GM12878 (cell line): ENCODE data around the gene TMEM201. TPM values are rescaled to one million over a fixed set of nuclear protein-coding genes. Genes with fewer than 3 reads are reported as not detected.

Experiments used
- CHD2 ChIP-seq: IDR thresholded peaks from 2 replicates; pipeline ENCODE4 v1.6.1; 2011; ENCODE audit warnings: low read depth, low read length, improper control_type of control experiment, borderline replicate concordance
- EZH2 ChIP-seq: IDR thresholded peaks from 2 replicates; pipeline ENCODE4 v1.6.1; 2012; ENCODE audit warnings: low read depth, mild to moderate bottlenecking, control low read depth, inconsistent platforms, low read length, borderline replicate concordance; ENCODE audit not compliant: control insufficient read depth
- HCFC1 ChIP-seq: fragments of 150-350 bp; IDR thresholded peaks from 2 replicates; pipeline ENCODE4 v1.6.1; 2014; ENCODE audit warnings: low read length
- HDAC2 ChIP-seq: fragments of 200-600 bp; sonication (generic); IDR thresholded peaks from 2 replicates; pipeline ENCODE4 v1.6.1; 2017
- MEF2A ChIP-seq: IDR thresholded peaks from 2 replicates; pipeline ENCODE4 v1.6.1; 2011; ENCODE audit warnings: low read depth, mild to moderate bottlenecking, low read length, moderate library complexity; ENCODE audit not compliant: insufficient read depth
- MYC ChIP-seq: IDR thresholded peaks from 2 replicates; pipeline ENCODE4 v1.6.1; 2011; ENCODE audit warnings: mild to moderate bottlenecking, low read length, moderate library complexity, inconsistent platforms; ENCODE audit not compliant: insufficient read depth, insufficient replicate concordance, insufficient read length, severe bottlenecking
- NFYA ChIP-seq: IDR thresholded peaks from 2 replicates; pipeline ENCODE4 v1.6.1; 2011; ENCODE audit warnings: low read depth, mild to moderate bottlenecking, low read length, improper control_type of control experiment, borderline replicate concordance
- RCOR1 ChIP-seq: conservative IDR thresholded peaks from 2 replicates; pipeline ENCODE4 v1.6.1; 2012; ENCODE audit warnings: low read depth, low read length, improper control_type of control experiment
- SUPT20H ChIP-seq: IDR thresholded peaks from 2 replicates; pipeline ENCODE4 v1.6.1; 2011; ENCODE audit warnings: low read depth, mild to moderate bottlenecking, low read length, moderate library complexity, borderline replicate concordance; ENCODE audit not compliant: control insufficient read depth
- polyA plus RNA-seq, 11 experiments: library from polyadenylated mRNA; depleted of rRNA in 4 of 11; unstranded in 6 of 11; stranded (reverse) in 5 of 11; fragments of >200 nt; fragmentation: Nextera tagmentation in 4 of 11; fragmentation: Illumina TruSeq in 1 of 11; extraction: Ambion mirVana in 4 of 11; extraction: Trizol in 1 of 11; gene quantifications; 1 replicate in 1 of 11; 2 replicates in 10 of 11; pipeline versions ENCODE4 v1.2.1 to v1.2.3, GENCODE V29; 2011 to 2016; ENCODE audit warnings: inconsistent platforms in 2 of 11, missing spikeins in 2 of 11, low read depth in 1 of 11
- total RNA-seq, 4 experiments: library from RNA; depleted of rRNA in 3 of 4; stranded (reverse); fragments of >200 nt in 3 of 4; fragmentation: Illumina TruSeq in 1 of 4; extraction: Trizol in 1 of 4; gene quantifications; 2 replicates each; pipeline versions ENCODE4 v1.2.1 to v1.2.3, GENCODE V29; 2013 to 2021
- TF ChIP-seq, protein P1 (sequence below): fragments of 450-650 bp; IDR thresholded peaks from 2 replicates; pipeline ENCODE4 v1.6.1; 2014; ENCODE audit warnings: mild to moderate bottlenecking
- TF ChIP-seq, protein P2 (sequence below): fragments of 450-650 bp; IDR thresholded peaks from 2 replicates; pipeline ENCODE4 v1.6.1; 2017; ENCODE audit warnings: mild to moderate bottlenecking, moderate library complexity
- TF ChIP-seq, protein P3 (sequence below): IDR thresholded peaks from 2 replicates; pipeline ENCODE4 v1.6.1; 2011; ENCODE audit warnings: borderline replicate concordance, low read depth, mild to moderate bottlenecking, moderate library complexity, mixed read lengths, low read length; ENCODE audit not compliant: insufficient read depth; ENCODE audit errors: extremely low read length
- TF ChIP-seq, protein P4 (sequence below): IDR thresholded peaks from 2 replicates; pipeline ENCODE4 v1.6.1; 2011; ENCODE audit warnings: borderline replicate concordance, low read depth, mild to moderate bottlenecking, moderate library complexity, low read length; ENCODE audit not compliant: insufficient read depth, poor library complexity, severe bottlenecking
- TF ChIP-seq, protein P5 (sequence below): fragments of 450-650 bp; IDR thresholded peaks from 2 replicates; pipeline ENCODE4 v1.6.1; 2016; ENCODE audit warnings: mild to moderate bottlenecking
- TF ChIP-seq, protein P6 (sequence below): IDR thresholded peaks from 2 replicates; pipeline ENCODE4 v1.6.1; 2012; ENCODE audit warnings: low read depth, low read length, improper control_type of control experiment

TMEM201 gene
- total and polyA plus RNA-seq, 10 of the 15 experiments (the other 5 are each of a cell fraction or from before 2014, with no cell fraction given) = 0.13 to 26.6 (median 6.1) TPM

DNA sequence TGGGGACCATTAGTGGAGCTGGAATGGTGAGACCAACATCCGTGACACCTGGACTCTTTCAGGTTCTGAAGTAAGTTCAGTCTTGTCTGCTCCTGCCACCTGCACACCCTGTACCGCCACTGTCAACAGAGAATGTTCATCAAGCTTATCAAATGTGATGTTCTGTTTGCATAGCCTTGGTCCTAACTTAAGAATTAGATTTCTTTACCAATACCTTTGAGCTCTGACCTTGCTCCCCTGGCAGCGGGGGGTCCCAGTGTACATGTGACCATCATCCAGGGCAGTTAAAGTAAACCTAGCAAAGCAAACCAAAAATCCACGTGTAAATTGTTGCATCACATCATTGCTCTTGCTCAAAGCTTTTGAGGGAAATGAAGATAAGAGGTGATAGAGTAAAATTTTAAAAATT lies 35.0 kb upstream of the TMEM201 start (continued):
- TF ChIP-seq, protein P1, sequence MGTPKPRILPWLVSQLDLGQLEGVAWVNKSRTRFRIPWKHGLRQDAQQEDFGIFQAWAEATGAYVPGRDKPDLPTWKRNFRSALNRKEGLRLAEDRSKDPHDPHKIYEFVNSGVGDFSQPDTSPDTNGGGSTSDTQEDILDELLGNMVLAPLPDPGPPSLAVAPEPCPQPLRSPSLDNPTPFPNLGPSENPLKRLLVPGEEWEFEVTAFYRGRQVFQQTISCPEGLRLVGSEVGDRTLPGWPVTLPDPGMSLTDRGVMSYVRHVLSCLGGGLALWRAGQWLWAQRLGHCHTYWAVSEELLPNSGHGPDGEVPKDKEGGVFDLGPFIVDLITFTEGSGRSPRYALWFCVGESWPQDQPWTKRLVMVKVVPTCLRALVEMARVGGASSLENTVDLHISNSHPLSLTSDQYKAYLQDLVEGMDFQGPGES = no peak
- TF ChIP-seq, protein P2, sequence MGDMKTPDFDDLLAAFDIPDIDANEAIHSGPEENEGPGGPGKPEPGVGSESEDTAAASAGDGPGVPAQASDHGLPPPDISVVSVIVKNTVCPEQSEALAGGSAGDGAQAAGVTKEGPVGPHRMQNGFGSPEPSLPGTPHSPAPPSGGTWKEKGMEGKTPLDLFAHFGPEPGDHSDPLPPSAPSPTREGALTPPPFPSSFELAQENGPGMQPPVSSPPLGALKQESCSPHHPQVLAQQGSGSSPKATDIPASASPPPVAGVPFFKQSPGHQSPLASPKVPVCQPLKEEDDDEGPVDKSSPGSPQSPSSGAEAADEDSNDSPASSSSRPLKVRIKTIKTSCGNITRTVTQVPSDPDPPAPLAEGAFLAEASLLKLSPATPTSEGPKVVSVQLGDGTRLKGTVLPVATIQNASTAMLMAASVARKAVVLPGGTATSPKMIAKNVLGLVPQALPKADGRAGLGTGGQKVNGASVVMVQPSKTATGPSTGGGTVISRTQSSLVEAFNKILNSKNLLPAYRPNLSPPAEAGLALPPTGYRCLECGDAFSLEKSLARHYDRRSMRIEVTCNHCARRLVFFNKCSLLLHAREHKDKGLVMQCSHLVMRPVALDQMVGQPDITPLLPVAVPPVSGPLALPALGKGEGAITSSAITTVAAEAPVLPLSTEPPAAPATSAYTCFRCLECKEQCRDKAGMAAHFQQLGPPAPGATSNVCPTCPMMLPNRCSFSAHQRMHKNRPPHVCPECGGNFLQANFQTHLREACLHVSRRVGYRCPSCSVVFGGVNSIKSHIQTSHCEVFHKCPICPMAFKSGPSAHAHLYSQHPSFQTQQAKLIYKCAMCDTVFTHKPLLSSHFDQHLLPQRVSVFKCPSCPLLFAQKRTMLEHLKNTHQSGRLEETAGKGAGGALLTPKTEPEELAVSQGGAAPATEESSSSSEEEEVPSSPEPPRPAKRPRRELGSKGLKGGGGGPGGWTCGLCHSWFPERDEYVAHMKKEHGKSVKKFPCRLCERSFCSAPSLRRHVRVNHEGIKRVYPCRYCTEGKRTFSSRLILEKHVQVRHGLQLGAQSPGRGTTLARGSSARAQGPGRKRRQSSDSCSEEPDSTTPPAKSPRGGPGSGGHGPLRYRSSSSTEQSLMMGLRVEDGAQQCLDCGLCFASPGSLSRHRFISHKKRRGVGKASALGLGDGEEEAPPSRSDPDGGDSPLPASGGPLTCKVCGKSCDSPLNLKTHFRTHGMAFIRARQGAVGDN = no peak
- TF ChIP-seq, protein P3, sequence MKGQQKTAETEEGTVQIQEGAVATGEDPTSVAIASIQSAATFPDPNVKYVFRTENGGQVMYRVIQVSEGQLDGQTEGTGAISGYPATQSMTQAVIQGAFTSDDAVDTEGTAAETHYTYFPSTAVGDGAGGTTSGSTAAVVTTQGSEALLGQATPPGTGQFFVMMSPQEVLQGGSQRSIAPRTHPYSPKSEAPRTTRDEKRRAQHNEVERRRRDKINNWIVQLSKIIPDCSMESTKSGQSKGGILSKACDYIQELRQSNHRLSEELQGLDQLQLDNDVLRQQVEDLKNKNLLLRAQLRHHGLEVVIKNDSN = no peak
- TF ChIP-seq MYC (no peak), HDAC2 (no peak), HCFC1 (no peak), CHD2 (no peak), MEF2A (no peak), EZH2 (no peak), SUPT20H (no peak), NFYA (no peak), RCOR1 (no peak)
- TF ChIP-seq, protein P4, sequence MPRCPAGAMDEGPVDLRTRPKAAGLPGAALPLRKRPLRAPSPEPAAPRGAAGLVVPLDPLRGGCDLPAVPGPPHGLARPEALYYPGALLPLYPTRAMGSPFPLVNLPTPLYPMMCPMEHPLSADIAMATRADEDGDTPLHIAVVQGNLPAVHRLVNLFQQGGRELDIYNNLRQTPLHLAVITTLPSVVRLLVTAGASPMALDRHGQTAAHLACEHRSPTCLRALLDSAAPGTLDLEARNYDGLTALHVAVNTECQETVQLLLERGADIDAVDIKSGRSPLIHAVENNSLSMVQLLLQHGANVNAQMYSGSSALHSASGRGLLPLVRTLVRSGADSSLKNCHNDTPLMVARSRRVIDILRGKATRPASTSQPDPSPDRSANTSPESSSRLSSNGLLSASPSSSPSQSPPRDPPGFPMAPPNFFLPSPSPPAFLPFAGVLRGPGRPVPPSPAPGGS = no peak
- TF ChIP-seq, protein P5, sequence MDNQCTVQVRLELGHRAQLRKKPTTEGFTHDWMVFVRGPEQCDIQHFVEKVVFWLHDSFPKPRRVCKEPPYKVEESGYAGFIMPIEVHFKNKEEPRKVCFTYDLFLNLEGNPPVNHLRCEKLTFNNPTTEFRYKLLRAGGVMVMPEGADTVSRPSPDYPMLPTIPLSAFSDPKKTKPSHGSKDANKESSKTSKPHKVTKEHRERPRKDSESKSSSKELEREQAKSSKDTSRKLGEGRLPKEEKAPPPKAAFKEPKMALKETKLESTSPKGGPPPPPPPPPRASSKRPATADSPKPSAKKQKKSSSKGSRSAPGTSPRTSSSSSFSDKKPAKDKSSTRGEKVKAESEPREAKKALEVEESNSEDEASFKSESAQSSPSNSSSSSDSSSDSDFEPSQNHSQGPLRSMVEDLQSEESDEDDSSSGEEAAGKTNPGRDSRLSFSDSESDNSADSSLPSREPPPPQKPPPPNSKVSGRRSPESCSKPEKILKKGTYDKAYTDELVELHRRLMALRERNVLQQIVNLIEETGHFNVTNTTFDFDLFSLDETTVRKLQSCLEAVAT = no peak
- TF ChIP-seq, protein P6, sequence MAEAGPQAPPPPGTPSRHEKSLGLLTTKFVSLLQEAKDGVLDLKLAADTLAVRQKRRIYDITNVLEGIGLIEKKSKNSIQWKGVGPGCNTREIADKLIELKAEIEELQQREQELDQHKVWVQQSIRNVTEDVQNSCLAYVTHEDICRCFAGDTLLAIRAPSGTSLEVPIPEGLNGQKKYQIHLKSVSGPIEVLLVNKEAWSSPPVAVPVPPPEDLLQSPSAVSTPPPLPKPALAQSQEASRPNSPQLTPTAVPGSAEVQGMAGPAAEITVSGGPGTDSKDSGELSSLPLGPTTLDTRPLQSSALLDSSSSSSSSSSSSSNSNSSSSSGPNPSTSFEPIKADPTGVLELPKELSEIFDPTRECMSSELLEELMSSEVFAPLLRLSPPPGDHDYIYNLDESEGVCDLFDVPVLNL = no peak
